ENCODE measurements around the gene EYS.

EYS gene

DNA sequence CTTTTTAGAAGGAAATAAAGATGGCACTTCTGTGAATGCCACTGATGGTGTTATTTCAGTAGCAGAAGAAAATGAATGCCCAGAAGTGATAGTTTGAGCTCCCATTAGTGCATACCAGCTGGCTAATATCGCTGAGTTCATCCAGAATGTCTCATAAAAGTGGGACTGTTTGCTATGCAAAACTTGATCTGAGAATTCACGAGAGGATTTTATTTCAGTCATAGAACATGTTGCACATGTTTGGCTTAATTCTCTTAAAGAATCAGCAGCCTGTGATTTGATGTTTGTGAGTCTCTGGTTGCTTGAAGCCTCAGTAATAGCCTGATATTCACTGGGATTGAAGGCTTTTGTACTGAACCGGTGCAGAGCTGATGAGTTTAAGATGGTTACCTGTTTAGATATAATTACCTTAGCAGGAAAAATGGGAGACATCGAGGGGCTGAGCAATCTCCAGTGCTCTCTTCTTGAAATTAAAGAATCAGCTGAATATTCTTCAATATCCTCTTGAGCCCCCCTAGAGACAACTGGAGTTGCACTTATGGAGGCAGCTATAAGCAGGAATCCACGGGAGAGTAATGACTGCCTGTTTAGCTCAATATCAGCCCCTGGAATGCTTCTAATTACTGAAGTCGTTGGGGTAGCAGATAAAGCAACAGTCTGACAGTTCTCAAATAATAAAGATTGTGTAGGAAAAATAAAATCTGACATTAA is 1115.9 kb downstream of the EYS start:
- TF ChIP-seq SNAI2 (CRISPR knock-in tag; IDR thresholded peaks at IDR 0.05) (no peak), ESRRG (CRISPR knock-in tag; IDR thresholded peaks at IDR 0.05) (no peak)
- ATAC-seq, result no peak

DNA sequence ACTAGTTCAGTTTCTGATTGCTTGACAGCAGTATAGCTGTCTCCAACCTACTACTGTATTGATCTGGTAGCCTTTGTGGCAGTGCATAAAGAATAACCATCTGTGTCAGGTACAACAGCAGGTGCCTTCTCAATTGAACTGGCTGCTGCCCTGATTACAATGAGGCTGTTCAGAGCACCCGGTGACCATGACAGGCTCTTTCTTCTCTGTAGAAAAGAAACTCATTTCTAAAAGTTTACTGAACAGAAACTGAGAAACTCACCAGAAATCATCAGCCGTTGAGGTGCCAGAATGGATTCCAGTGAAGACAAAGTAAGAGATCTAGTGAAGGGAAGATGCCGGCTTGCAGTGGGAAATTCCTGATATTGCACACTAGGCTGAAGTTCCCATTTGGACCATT is 1117.1 kb downstream of the EYS start:
- no peak for ATAC-seq
- TF ChIP-seq ZFP30 (CRISPR knock-in tag; IDR thresholded peaks at IDR 0.05) (no peak), ZFP3 (CRISPR knock-in tag; IDR thresholded peaks at IDR 0.05) (no peak), TOX (CRISPR knock-in tag; IDR thresholded peaks at IDR 0.05; ENCODE audit: borderline replicate concordance) (no peak), ZNF70 (CRISPR knock-in tag; IDR thresholded peaks at IDR 0.05) (no peak), SNAI2 (CRISPR knock-in tag; IDR thresholded peaks at IDR 0.05) (no peak), TCF4 (CRISPR knock-in tag; IDR thresholded peaks at IDR 0.05; ENCODE audit: borderline replicate concordance) (no peak), ARNTL (CRISPR knock-in tag; IDR thresholded peaks at IDR 0.05; ENCODE audit: borderline replicate concordance, low read depth) (no peak), GLIS3 (CRISPR knock-in tag; IDR thresholded peaks at IDR 0.05) (no peak), BACH2 (CRISPR knock-in tag; IDR thresholded peaks at IDR 0.05; ENCODE audit: borderline replicate concordance) (no peak), OSR1 (CRISPR knock-in tag; IDR thresholded peaks at IDR 0.05) (no peak), RARB (CRISPR knock-in tag; IDR thresholded peaks at IDR 0.05) (no peak), ZC3H10 (CRISPR knock-in tag; IDR thresholded peaks at IDR 0.05) (no peak), ISL1 (CRISPR knock-in tag; IDR thresholded peaks at IDR 0.05) (no peak), ZNF565 (CRISPR knock-in tag; conservative IDR thresholded peaks at IDR 0.05; ENCODE audit: low read depth) (no peak)
- TF ChIP-seq, protein P1, sequence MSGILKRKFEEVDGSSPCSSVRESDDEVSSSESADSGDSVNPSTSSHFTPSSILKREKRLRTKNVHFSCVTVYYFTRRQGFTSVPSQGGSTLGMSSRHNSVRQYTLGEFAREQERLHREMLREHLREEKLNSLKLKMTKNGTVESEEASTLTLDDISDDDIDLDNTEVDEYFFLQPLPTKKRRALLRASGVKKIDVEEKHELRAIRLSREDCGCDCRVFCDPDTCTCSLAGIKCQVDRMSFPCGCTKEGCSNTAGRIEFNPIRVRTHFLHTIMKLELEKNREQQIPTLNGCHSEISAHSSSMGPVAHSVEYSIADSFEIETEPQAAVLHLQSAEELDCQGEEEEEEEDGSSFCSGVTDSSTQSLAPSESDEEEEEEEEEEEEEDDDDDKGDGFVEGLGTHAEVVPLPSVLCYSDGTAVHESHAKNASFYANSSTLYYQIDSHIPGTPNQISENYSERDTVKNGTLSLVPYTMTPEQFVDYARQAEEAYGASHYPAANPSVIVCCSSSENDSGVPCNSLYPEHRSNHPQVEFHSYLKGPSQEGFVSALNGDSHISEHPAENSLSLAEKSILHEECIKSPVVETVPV (CRISPR knock-in tag; IDR thresholded peaks at IDR 0.05), result no peak
- TF ChIP-seq, protein P2, sequence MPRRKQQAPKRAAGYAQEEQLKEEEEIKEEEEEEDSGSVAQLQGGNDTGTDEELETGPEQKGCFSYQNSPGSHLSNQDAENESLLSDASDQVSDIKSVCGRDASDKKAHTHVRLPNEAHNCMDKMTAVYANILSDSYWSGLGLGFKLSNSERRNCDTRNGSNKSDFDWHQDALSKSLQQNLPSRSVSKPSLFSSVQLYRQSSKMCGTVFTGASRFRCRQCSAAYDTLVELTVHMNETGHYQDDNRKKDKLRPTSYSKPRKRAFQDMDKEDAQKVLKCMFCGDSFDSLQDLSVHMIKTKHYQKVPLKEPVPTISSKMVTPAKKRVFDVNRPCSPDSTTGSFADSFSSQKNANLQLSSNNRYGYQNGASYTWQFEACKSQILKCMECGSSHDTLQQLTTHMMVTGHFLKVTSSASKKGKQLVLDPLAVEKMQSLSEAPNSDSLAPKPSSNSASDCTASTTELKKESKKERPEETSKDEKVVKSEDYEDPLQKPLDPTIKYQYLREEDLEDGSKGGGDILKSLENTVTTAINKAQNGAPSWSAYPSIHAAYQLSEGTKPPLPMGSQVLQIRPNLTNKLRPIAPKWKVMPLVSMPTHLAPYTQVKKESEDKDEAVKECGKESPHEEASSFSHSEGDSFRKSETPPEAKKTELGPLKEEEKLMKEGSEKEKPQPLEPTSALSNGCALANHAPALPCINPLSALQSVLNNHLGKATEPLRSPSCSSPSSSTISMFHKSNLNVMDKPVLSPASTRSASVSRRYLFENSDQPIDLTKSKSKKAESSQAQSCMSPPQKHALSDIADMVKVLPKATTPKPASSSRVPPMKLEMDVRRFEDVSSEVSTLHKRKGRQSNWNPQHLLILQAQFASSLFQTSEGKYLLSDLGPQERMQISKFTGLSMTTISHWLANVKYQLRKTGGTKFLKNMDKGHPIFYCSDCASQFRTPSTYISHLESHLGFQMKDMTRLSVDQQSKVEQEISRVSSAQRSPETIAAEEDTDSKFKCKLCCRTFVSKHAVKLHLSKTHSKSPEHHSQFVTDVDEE (CRISPR knock-in tag; IDR thresholded peaks at IDR 0.05), result no peak
- TF ChIP-seq, protein P3, sequence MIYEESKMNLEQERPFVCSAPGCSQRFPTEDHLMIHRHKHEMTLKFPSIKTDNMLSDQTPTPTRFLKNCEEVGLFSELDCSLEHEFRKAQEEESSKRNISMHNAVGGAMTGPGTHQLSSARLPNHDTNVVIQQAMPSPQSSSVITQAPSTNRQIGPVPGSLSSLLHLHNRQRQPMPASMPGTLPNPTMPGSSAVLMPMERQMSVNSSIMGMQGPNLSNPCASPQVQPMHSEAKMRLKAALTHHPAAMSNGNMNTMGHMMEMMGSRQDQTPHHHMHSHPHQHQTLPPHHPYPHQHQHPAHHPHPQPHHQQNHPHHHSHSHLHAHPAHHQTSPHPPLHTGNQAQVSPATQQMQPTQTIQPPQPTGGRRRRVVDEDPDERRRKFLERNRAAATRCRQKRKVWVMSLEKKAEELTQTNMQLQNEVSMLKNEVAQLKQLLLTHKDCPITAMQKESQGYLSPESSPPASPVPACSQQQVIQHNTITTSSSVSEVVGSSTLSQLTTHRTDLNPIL (CRISPR knock-in tag; IDR thresholded peaks at IDR 0.05; ENCODE audit: low read depth), result no peak
- TF ChIP-seq, protein P4, sequence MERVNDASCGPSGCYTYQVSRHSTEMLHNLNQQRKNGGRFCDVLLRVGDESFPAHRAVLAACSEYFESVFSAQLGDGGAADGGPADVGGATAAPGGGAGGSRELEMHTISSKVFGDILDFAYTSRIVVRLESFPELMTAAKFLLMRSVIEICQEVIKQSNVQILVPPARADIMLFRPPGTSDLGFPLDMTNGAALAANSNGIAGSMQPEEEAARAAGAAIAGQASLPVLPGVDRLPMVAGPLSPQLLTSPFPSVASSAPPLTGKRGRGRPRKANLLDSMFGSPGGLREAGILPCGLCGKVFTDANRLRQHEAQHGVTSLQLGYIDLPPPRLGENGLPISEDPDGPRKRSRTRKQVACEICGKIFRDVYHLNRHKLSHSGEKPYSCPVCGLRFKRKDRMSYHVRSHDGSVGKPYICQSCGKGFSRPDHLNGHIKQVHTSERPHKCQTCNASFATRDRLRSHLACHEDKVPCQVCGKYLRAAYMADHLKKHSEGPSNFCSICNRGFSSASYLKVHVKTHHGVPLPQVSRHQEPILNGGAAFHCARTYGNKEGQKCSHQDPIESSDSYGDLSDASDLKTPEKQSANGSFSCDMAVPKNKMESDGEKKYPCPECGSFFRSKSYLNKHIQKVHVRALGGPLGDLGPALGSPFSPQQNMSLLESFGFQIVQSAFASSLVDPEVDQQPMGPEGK (CRISPR knock-in tag; IDR thresholded peaks at IDR 0.05; ENCODE audit: borderline replicate concordance), result no peak

DNA sequence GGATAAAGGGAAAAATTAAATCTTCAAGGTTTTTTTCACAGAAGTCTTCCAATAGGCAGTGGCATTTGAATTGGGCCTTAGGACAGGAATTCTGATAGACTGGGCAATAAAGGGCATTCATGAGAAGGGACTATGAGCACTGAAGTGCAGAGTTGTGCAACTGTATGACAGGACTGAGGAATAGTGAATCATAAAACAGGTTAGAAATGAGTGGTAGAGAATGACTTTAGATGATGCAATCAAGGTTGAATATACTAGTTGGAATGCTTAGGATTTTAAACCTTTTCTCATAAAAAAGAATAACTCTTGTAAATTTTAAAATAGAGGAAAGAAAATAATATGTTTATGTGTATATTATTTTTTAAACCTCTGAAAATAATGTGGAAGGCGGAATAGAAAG is 1126.7 kb downstream of the EYS start:
- ATAC-seq, result no peak
- TF ChIP-seq SNAI2 (CRISPR knock-in tag; IDR thresholded peaks at IDR 0.05) (no peak), TCF4 (CRISPR knock-in tag; IDR thresholded peaks at IDR 0.05; ENCODE audit: borderline replicate concordance) (no peak), GLIS3 (CRISPR knock-in tag; IDR thresholded peaks at IDR 0.05) (no peak), ISL1 (CRISPR knock-in tag; IDR thresholded peaks at IDR 0.05) (no peak), ZFP3 (CRISPR knock-in tag; IDR thresholded peaks at IDR 0.05) (no peak), OSR1 (CRISPR knock-in tag; IDR thresholded peaks at IDR 0.05) (no peak), ZNF565 (CRISPR knock-in tag; conservative IDR thresholded peaks at IDR 0.05; ENCODE audit: low read depth) (no peak), TOX (CRISPR knock-in tag; IDR thresholded peaks at IDR 0.05; ENCODE audit: borderline replicate concordance) (no peak), ZFP30 (CRISPR knock-in tag; IDR thresholded peaks at IDR 0.05) (no peak)
- TF ChIP-seq, protein P4 (CRISPR knock-in tag; IDR thresholded peaks at IDR 0.05; ENCODE audit: borderline replicate concordance), result no peak
- TF ChIP-seq, protein P2 (CRISPR knock-in tag; IDR thresholded peaks at IDR 0.05), result no peak
- TF ChIP-seq, protein P1 (CRISPR knock-in tag; IDR thresholded peaks at IDR 0.05), result no peak

All from SK-N-SH treated with all-trans-retinoic acid at 6 μM for 48 hours (cell line).